Tibial nerve (tissue), 3 donors: ENCODE data around the gene CALHM4.

Experiments
- CTCF ChIP-seq, 5 experiments: fragments of 200-600 bp in 3 of 5; fragments of 450-650 bp in 2 of 5; sonication (generic) in 3 of 5; IDR thresholded peaks; one replicate each; pipeline ENCODE4 v1.5.1; 2016 to 2019; ENCODE audit warnings: antibody characterized with exemption in 5 of 5, mild to moderate bottlenecking in 3 of 5, moderate library complexity in 2 of 5
- POLR2A ChIP-seq, 2 donors: fragments of 450-650 bp; IDR thresholded peaks; one replicate each; pipeline ENCODE4 v1.6.1; 2017; ENCODE audit warnings: antibody characterized with exemption in 2 of 2, mild to moderate bottlenecking in 2 of 2, moderate library complexity in 2 of 2

GRCh38 chr6:116535109-116535508 is 18.4 kb upstream of the CALHM4 start:
- TF ChIP-seq CTCF (IDR thresholded peaks at IDR 0.05), result no peak
- TF ChIP-seq POLR2A (IDR thresholded peaks at IDR 0.05), result no peak
